Gastroesophageal sphincter (tissue), 4 donors: ENCODE data around the gene PLPP7. TPM values are rescaled to one million over a fixed set of nuclear protein-coding genes. Genes with fewer than 3 reads are reported as not detected.

ENCODE experiments used
- ATAC-seq: fragments of 150-250 bp; one replicate; pipeline ENCODE4 v1.9.1; 2016; ENCODE audit warnings: mild to moderate bottlenecking, moderate library complexity
- H3K27ac ChIP-seq, 4 donors: fragments of 200-600 bp; sonication (generic) in 3 of 4; 1 replicate in 3 of 4; 2 replicates in 1 of 4; pipeline ENCODE4 v1.5.1; 2016 to 2019
- H3K27me3 ChIP-seq: fragments of 200-600 bp; sonication (generic); one replicate; pipeline ENCODE4 v1.5.1; 2019
- H3K36me3 ChIP-seq, 2 donors: fragments of 200-600 bp; sonication (generic); one replicate each; pipeline ENCODE4 v1.5.1; 2019; ENCODE audit warnings: control low read depth in 1 of 2
- H3K4me1 ChIP-seq, 3 donors: fragments of 200-600 bp; sonication (generic); 1 replicate in 2 of 3; 2 replicates in 1 of 3; pipeline ENCODE4 v1.5.1; 2016 to 2019; ENCODE audit warnings: control low read depth in 2 of 3
- H3K4me3 ChIP-seq, 2 donors: fragments of 200-600 bp; sonication (generic); one replicate each; pipeline ENCODE4 v1.5.1; 2019; ENCODE audit warnings: mild to moderate bottlenecking in 1 of 2, moderate library complexity in 1 of 2
- H3K9me3 ChIP-seq, 3 donors: fragments of 200-600 bp; sonication (generic); one replicate each; pipeline ENCODE4 v1.5.1; 2017 to 2019; ENCODE audit warnings: control low read depth in 2 of 3
- EP300 ChIP-seq: sonication (generic); formaldehyde crosslinking; IDR thresholded peaks from one replicate; pipeline ENCODE4 v1.6.1; 2017; ENCODE audit warnings: antibody characterized with exemption, mild to moderate bottlenecking
- POLR2A ChIP-seq, 2 donors: fragments of 450-650 bp; IDR thresholded peaks; one replicate each; pipeline ENCODE4 v1.6.1; 2017; ENCODE audit warnings: antibody characterized with exemption in 2 of 2, mild to moderate bottlenecking in 2 of 2, moderate library complexity in 1 of 2
- POLR2AphosphoS5 ChIP-seq: sonication (generic); formaldehyde crosslinking; IDR thresholded peaks from one replicate; pipeline ENCODE4 v1.6.1; 2017; ENCODE audit warnings: antibody characterized with exemption
- WGBS, 2 donors: methylation state at CpG; one replicate each; pipeline ENCODE4 v1.1.5; 2018; ENCODE audit warnings: low coverage in 1 of 2; 5-methylcytosine and 5-hydroxymethylcytosine counted together
- total RNA-seq, 4 donors: library from RNA; depleted of rRNA; stranded (reverse); fragments of >200 nt; gene quantifications; one replicate each; pipeline ENCODE4 v1.1.0, GENCODE V29; 2016
- TF ChIP-seq, protein P1 (sequence below), 4 experiments: fragments of 200-600 bp in 2 of 4; fragments of 450-650 bp in 2 of 4; sonication (generic) in 1 of 4; IDR thresholded peaks; one replicate each; pipeline ENCODE4 v1.5.1; 2017 to 2019; ENCODE audit warnings: antibody characterized with exemption in 4 of 4, mild to moderate bottlenecking in 2 of 4, moderate library complexity in 2 of 4

Gene PLPP7
- total RNA-seq, 4 donors from 2014 or later: 9.7 to 21.1 (median 12.0) TPM

DNA sequence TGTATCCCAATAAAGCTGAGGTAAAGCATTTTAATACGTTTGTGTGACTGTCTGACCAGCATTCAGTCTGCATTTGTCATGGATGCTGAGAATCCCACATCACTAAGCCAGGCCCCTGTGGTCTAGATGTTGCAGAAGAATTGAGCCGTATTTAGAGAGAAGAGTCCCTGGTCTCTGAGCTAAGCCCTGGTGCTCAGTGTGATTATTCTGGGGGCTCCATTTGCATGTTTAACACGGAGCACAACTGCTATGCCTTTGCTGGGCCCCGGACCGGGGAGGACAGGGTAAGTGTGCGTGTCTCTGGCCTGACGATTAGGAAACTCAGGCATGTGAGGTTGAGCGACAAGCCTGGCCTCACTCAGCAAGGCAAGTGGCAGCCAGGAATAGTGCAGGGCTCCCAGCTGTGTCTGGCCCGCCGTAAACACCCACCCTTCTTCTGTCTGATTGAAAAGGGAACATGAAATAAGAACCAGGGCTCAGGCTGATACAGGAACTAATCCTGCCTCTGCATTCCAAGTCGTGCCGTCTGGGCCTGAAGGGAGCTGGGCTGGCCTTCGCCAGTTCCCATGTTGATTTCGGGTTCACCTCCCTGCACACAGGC is 35.5 kb upstream of the PLPP7 start:
- ATAC-seq: peak; percentile 40
- H3K27me3 ChIP-seq: no peaks in the 10 kb centered on the region
- TF ChIP-seq EP300: no peak
- TF ChIP-seq, protein P1, sequence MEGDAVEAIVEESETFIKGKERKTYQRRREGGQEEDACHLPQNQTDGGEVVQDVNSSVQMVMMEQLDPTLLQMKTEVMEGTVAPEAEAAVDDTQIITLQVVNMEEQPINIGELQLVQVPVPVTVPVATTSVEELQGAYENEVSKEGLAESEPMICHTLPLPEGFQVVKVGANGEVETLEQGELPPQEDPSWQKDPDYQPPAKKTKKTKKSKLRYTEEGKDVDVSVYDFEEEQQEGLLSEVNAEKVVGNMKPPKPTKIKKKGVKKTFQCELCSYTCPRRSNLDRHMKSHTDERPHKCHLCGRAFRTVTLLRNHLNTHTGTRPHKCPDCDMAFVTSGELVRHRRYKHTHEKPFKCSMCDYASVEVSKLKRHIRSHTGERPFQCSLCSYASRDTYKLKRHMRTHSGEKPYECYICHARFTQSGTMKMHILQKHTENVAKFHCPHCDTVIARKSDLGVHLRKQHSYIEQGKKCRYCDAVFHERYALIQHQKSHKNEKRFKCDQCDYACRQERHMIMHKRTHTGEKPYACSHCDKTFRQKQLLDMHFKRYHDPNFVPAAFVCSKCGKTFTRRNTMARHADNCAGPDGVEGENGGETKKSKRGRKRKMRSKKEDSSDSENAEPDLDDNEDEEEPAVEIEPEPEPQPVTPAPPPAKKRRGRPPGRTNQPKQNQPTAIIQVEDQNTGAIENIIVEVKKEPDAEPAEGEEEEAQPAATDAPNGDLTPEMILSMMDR (IDR thresholded peaks at IDR 0.05): no peak
- no peak for TF ChIP-seq POLR2A (IDR thresholded peaks at IDR 0.05)
- no peak for TF ChIP-seq POLR2AphosphoS5
- H3K4me1 ChIP-seq: peaks cover 0 to 19% (median 6%) of the 10 kb centered on the region in 3 donors
- H3K27ac ChIP-seq: peak overlapping the region in 1 of 4 donors; percentile 69
- H3K9me3 ChIP-seq: no peaks in the 10 kb centered on the region
- WGBS, 2 donors: 56% methylated on average over 5 of the region's 14 CpGs; no CpG with 5 or more reads in 1 of the 2 donors
- no peak overlapping the region for H3K4me3 ChIP-seq
- H3K36me3 ChIP-seq: no peaks in the 10 kb centered on the region

DNA sequence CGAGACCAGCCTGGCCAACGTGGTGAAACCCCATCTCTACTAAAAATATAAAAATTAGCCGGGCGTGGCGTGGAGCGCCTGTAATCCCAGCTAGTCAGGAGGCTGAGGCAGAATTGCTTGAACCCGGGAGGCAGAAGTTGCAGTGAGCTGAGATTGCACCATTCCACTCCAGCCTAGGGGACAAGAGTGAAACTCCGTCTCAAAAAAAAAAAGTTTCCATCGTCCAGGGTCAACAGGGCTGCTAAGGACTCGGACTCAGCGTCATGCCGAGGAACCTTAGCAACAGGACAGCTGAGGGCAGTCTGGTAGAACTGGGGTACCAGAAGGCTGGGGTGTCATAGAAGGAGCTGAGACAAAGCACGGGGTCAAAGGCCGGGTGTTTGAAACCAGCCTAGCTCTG is 34.9 kb upstream of the PLPP7 start:
- 80 to 86% methylated on average over 1 to 8 of the region's 14 CpGs for WGBS, 2 donors

DNA sequence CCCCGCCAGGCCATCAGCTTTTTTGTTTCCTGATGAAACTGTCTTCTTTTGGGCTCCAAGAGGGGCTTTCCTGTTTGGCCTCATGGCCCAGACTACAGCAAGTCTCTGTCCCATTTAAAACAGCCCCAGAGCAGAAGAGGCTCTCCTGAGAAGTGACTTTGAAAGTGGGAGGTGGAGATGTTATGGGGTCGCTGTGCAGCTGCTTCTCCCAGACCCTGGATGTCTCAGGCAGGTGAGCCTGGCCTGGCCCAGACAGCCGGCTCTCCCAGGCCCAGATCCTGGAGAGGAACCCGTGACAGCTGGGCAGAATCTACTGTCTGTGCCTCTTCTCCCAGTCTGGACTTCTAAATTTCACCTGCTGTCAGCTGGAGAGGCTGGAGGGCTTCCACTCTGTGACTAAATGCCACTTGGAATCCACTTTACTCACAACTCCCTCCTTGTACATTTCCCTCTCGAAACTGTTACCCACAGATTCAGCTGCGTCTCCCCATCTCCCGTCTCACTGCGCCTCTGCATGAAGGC is 33.8 kb upstream of the PLPP7 start:
- 55 to 56% methylated on average over 3 to 5 of the region's 8 CpGs for WGBS, 2 donors
- Histone ChIP-seq H3K27me3 (no peaks in the 10 kb centered on the region), H3K27ac (peak overlapping the region in 3 of 4 donors; percentile 50 to 69 (median 60)), H3K36me3 (peaks cover 0 to 15% of the 10 kb centered on the region in 2 donors), H3K4me3 (no peak overlapping the region), H3K4me1 (peaks cover 0 to 19% (median 6%) of the 10 kb centered on the region in 3 donors), H3K9me3 (no peaks in the 10 kb centered on the region)
- no peak for TF ChIP-seq POLR2A (IDR thresholded peaks at IDR 0.05)
- ATAC-seq: no peak

More for the DNA sequence above, 34.9 kb upstream of the PLPP7 start:
- H3K27ac ChIP-seq: peak overlapping the region in 1 of 4 donors; percentile 69
- H3K4me3 ChIP-seq: no peak overlapping the region
- no peaks in the 10 kb centered on the region for H3K9me3 ChIP-seq
- TF ChIP-seq, protein P1 (IDR thresholded peaks at IDR 0.05): no peak
- no peak for TF ChIP-seq POLR2A (IDR thresholded peaks at IDR 0.05)
- TF ChIP-seq POLR2AphosphoS5: no peak
- no peak for TF ChIP-seq EP300
- no peak for ATAC-seq
- H3K27me3 ChIP-seq: no peaks in the 10 kb centered on the region
- H3K36me3 ChIP-seq: peaks cover 0 to 4% of the 10 kb centered on the region in 2 donors
- peaks cover 0 to 19% (median 6%) of the 10 kb centered on the region in 3 donors for H3K4me1 ChIP-seq

DNA sequence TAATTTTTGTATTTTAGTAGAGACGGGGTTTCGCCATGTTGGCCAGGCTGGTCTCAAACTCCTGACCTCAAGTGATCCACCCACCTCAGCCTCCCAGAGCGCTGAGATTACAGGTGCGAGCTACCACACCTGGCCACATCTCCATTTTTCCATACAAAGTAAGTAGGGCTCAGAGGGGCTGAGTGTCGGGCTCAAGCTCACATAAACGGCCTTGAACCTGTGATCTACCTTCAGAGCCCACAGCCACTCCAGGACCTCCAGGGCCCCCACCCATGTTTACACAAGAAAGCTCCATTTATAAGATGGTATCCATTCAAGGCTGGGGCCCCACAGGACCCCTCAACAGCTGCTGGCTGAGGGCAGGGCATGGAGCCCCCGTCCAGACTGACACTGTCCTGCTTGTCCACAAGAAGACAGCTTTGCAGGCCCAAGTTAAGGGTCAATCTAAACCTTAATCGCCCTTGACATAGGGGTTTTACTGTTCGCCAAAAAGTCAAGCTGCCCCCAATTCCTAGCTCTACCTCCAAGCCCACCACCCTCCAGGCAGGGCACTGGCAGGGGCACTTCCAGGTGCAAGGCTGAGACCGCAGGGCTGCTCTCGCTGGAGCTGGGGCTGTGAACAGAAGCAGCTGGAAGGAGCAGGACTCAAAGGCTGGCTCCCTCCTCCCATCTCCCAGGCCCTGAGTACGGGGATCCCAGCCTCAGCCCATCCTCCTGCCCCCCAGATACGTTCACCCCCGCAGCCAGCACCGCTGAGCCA is 32.1 kb upstream of the PLPP7 start:
- no peak for ATAC-seq
- Histone ChIP-seq H3K27ac (peak overlapping the region in 1 of 4 donors; percentile 13), H3K9me3 (no peaks in the 10 kb centered on the region), H3K4me3 (no peak overlapping the region), H3K4me1 (peaks cover 0 to 19% (median 6%) of the 10 kb centered on the region in 3 donors), H3K27me3 (no peaks in the 10 kb centered on the region), H3K36me3 (peaks cover 0 to 26% of the 10 kb centered on the region in 2 donors)
- TF ChIP-seq POLR2AphosphoS5 (no peak), POLR2A (IDR thresholded peaks at IDR 0.05) (no peak), EP300 (no peak)
- TF ChIP-seq, protein P1 (IDR thresholded peaks at IDR 0.05): no peak
- WGBS, 2 donors: 71 to 80% methylated on average over 1 of the region's 15 CpGs

DNA sequence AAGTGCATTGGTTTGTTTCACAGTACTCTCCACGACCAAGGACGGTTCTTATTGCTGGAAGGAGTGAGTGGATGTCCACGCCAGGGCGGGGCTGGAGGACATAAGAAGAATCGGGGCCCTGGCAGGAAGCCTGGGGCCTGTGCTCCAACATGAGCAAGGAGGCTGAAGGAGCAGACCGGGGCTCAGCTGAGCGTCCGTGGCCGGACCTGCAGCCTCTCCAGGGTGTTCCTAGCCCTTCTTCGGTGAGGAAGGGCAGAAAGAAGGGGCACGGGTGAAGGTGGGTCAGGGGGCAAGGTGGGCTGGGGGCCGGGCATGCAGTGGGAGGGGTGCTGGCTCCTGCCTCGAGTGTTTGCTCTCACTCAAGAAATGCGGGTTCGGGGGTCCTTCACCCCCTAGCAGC is 31.3 kb upstream of the PLPP7 start:
- no peak for ATAC-seq
- TF ChIP-seq POLR2A (IDR thresholded peaks at IDR 0.05) (no peak), EP300 (no peak), POLR2AphosphoS5 (no peak)
- TF ChIP-seq, protein P1 (IDR thresholded peaks at IDR 0.05): no peak
- Histone ChIP-seq H3K4me3 (no peak overlapping the region), H3K36me3 (peaks cover 0 to 26% of the 10 kb centered on the region in 2 donors), H3K27me3 (no peaks in the 10 kb centered on the region), H3K27ac (no peak overlapping the region), H3K4me1 (peaks cover 0 to 19% (median 6%) of the 10 kb centered on the region in 3 donors), H3K9me3 (no peaks in the 10 kb centered on the region)
- 35% methylated on average over 8 of the region's 15 CpGs; no CpG with 5 or more reads in 1 of the 2 donors for WGBS, 2 donors
